HG03135 (cell line): ENCODE measurements around the gene ITPKA.

ENCODE experiments used
- ATAC-seq: cut with Tn5 transposase; IDR thresholded peaks from one replicate; pipeline ENCODE4 v1.9.1; 2021; ENCODE audit warnings: mild to moderate bottlenecking, moderate library complexity; ENCODE audit not compliant: unreplicated experiment

Gene ITPKA

GRCh38 chr15:41507820-41508290, 14.2 kb downstream of the ITPKA start:
- no peak for ATAC-seq

GRCh38 chr15:41510728-41511127, 17.1 kb downstream of the ITPKA start:
- ATAC-seq, result no peak

GRCh38 chr15:41511331-41511898, 17.7 kb downstream of the ITPKA start:
- ATAC-seq, result no peak

- ATAC-seq, result no peak
Measured at GRCh38 chr15:41511899-41512369, 18.3 kb downstream of the ITPKA start.

GRCh38 chr15:41512512-41512939, 18.9 kb downstream of the ITPKA start:
- ATAC-seq, result no peak

GRCh38 chr15:41512940-41513505, 19.3 kb downstream of the ITPKA start:
- no peak for ATAC-seq

- ATAC-seq, result no peak
Measured at GRCh38 chr15:41513506-41514227, 20.0 kb downstream of the ITPKA start, which contains the start of gene LTK. TSS of gene LTK (minus strand) at chr15:41513827. CDS start at chr15:41513709, 118 bp downstream.

GRCh38 chr15:41517895-41518449, 24.3 kb downstream of the ITPKA start:
- ATAC-seq, result no peak

- ATAC-seq, result no peak
Measured at GRCh38 chr15:41520636-41521035, 27.0 kb downstream of the ITPKA start.

GRCh38 chr15:41521614-41522013, 27.9 kb downstream of the ITPKA start:
- no peak for ATAC-seq

GRCh38 chr15:41523097-41523496, 29.4 kb downstream of the ITPKA start:
- ATAC-seq, result no peak

- ATAC-seq, result no peak
Measured at GRCh38 chr15:41530363-41530956, 36.8 kb downstream of the ITPKA start.

GRCh38 chr15:41535544-41535943, 41.9 kb downstream of the ITPKA start:
- no peak for ATAC-seq

- ATAC-seq, result no peak
Measured at GRCh38 chr15:41536866-41537265, 43.2 kb downstream of the ITPKA start.

GRCh38 chr15:41543521-41543870, 49.8 kb downstream of the ITPKA start:
- ATAC-seq, result no peak

GRCh38 chr15:41544650-41545015, 51.0 kb downstream of the ITPKA start:
- no peak for ATAC-seq

- no peak for ATAC-seq
Measured at GRCh38 chr15:41545218-41545617, 51.5 kb downstream of the ITPKA start.

- no peak for ATAC-seq
Measured at GRCh38 chr15:41546851-41547786, 53.4 kb downstream of the ITPKA start.

- no peak for ATAC-seq
Measured at GRCh38 chr15:41550066-41550775, 56.5 kb downstream of the ITPKA start.
